GM23338 (cell line): ENCODE results near the gene ADORA1. TPM values are rescaled to one million over a fixed set of nuclear protein-coding genes. Genes with fewer than 3 reads are reported as not detected.

Experiments used
- ATAC-seq: fragments of 200-7000 bp; cut with Tn5 transposase; 3 replicates; pipeline ENCODE4 v1.9.1; 2020
- DNase-seq: peaks from one replicate; pipeline ENCODE4 v3.0.0-alpha.2; 2015; ENCODE audit warnings: low spot score
- H2AFZ ChIP-seq: fragments of 200-600 bp; sonication (generic); 2 replicates; pipeline ENCODE4 v1.8.0; 2016; ENCODE audit warnings: antibody characterized with exemption, mild to moderate bottlenecking, moderate library complexity
- H3F3A ChIP-seq: fragments of 200-600 bp; sonication (generic); replicated peaks from 2 replicates; pipeline ENCODE4 v1.8.0; 2017; ENCODE audit warnings: antibody characterized with exemption, mixed run types, low read depth
- H3K27ac ChIP-seq: fragments of 200-600 bp; sonication (generic); 2 replicates; pipeline ENCODE4 v1.6.1; 2016; ENCODE audit warnings: low read depth
- H3K27me3 ChIP-seq: fragments of 200-600 bp; sonication (generic); 2 replicates; pipeline ENCODE4 v1.8.0; 2016; ENCODE audit warnings: mild to moderate bottlenecking, mixed run types, moderate library complexity; ENCODE audit not compliant: insufficient read depth
- H3K36me3 ChIP-seq: fragments of 200-600 bp; sonication (generic); 2 replicates; pipeline ENCODE4 v1.8.0; 2016; ENCODE audit warnings: mild to moderate bottlenecking; ENCODE audit not compliant: insufficient read depth
- H3K4me1 ChIP-seq: fragments of 200-600 bp; sonication (generic); 2 replicates; pipeline ENCODE4 v1.8.0; 2016; ENCODE audit warnings: mild to moderate bottlenecking, moderate library complexity; ENCODE audit not compliant: insufficient read depth
- H3K4me2 ChIP-seq: fragments of 200-600 bp; sonication (generic); 2 replicates; pipeline ENCODE4 v1.7.1; 2017; ENCODE audit warnings: mixed run types
- H3K4me3 ChIP-seq: fragments of 200-600 bp; sonication (generic); 2 replicates; pipeline ENCODE4 v1.6.1; 2016; ENCODE audit warnings: mixed run types
- H3K79me2 ChIP-seq: fragments of 200-600 bp; sonication (generic); replicated peaks from 2 replicates; pipeline ENCODE4 v1.8.0; 2017; ENCODE audit warnings: mild to moderate bottlenecking; ENCODE audit not compliant: insufficient read depth
- H3K9me2 ChIP-seq: fragments of 200-600 bp; sonication (generic); 2 replicates; pipeline ENCODE4 v1.8.0; 2017; ENCODE audit not compliant: insufficient read depth
- H4K20me1 ChIP-seq: fragments of 200-600 bp; sonication (generic); replicated peaks from 2 replicates; pipeline ENCODE4 v1.8.0; 2017; ENCODE audit warnings: mild to moderate bottlenecking; ENCODE audit not compliant: insufficient read depth
- H3K27ac Mint-ChIP-seq: 2 replicates; pipeline ENCODE4 v1.8.0; 2020; ENCODE audit warnings: inconsistent platforms, mild to moderate bottlenecking, moderate library complexity, mixed read lengths
- H3K27me3 Mint-ChIP-seq: 3 replicates; pipeline ENCODE4 v1.8.0; 2022; ENCODE audit warnings: low read depth, mild to moderate bottlenecking, moderate library complexity, mixed read lengths, inconsistent platforms; ENCODE audit not compliant: insufficient read depth, poor library complexity
- H3K36me3 Mint-ChIP-seq: 3 replicates; pipeline ENCODE4 v1.8.0; 2021; ENCODE audit warnings: low read depth, mild to moderate bottlenecking, inconsistent platforms, moderate library complexity, mixed read lengths
- H3K4me1 Mint-ChIP-seq: 3 replicates; pipeline ENCODE4 v1.8.0; 2020; ENCODE audit warnings: mild to moderate bottlenecking, inconsistent platforms, mixed read lengths
- H3K4me3 Mint-ChIP-seq: 3 replicates; pipeline ENCODE4 v1.8.0; 2021; ENCODE audit warnings: moderate library complexity, mild to moderate bottlenecking, inconsistent platforms, mixed read lengths
- H3K9me3 Mint-ChIP-seq: 3 replicates; pipeline ENCODE4 v1.8.0; 2020; ENCODE audit warnings: moderate library complexity, mild to moderate bottlenecking, inconsistent platforms, mixed read lengths
- CREB1 ChIP-seq: fragments of 250-450 bp; sonication (Bioruptor Pico); IDR thresholded peaks from 2 replicates; pipeline ENCODE4 v1.5.0; 2020; ENCODE audit warnings: low read depth, mild to moderate bottlenecking, moderate library complexity
- CTCF ChIP-seq, 2 experiments: fragments of 200-600 bp in 1 of 2; sonication (generic) in 1 of 2; conservative IDR thresholded peaks; 2 replicates each; pipeline versions ENCODE4 v1.5.1 to v1.6.1; 2016 to 2017; ENCODE audit warnings: antibody characterized with exemption in 2 of 2, low read depth in 2 of 2, mild to moderate bottlenecking in 2 of 2, moderate library complexity in 1 of 2
- ETS1 ChIP-seq: IDR thresholded peaks from 2 replicates; pipeline ENCODE4 v1.6.1; 2016; ENCODE audit warnings: antibody characterized with exemption
- EZH2 ChIP-seq: fragments of 200-600 bp; sonication (generic); IDR thresholded peaks from one replicate; pipeline ENCODE4 v1.8.0; 2017; ENCODE audit warnings: antibody characterized with exemption, mild to moderate bottlenecking, low read depth; ENCODE audit not compliant: unreplicated experiment
- EZH2phosphoT487 ChIP-seq: fragments of 200-600 bp; sonication (generic); IDR thresholded peaks from one replicate; pipeline ENCODE4 v1.8.1; 2018; ENCODE audit warnings: antibody characterized with exemption; ENCODE audit not compliant: unreplicated experiment
- JUNB ChIP-seq: IDR thresholded peaks from one replicate; pipeline ENCODE4 v1.6.1; 2016; ENCODE audit warnings: antibody characterized with exemption; ENCODE audit not compliant: unreplicated experiment
- NANOG ChIP-seq: IDR thresholded peaks from 2 replicates; pipeline ENCODE4 v1.6.1; 2016; ENCODE audit warnings: antibody characterized with exemption, borderline replicate concordance
- POLR2AphosphoS5 ChIP-seq: IDR thresholded peaks from 2 replicates; pipeline ENCODE4 v1.6.1; 2016; ENCODE audit warnings: antibody characterized with exemption, low read depth
- STAT1 ChIP-seq: IDR thresholded peaks from one replicate; pipeline ENCODE4 v1.6.1; 2016; ENCODE audit warnings: antibody characterized with exemption; ENCODE audit not compliant: unreplicated experiment
- ZNF114 ChIP-seq: fragments of 250-450 bp; sonication (Bioruptor Pico); IDR thresholded peaks from 2 replicates; pipeline ENCODE4 v1.5.0; 2020; ENCODE audit warnings: mild to moderate bottlenecking, moderate library complexity
- ZNF331 ChIP-seq: fragments of 250-450 bp; sonication (Bioruptor Pico); IDR thresholded peaks from 2 replicates; pipeline ENCODE4 v1.5.0; 2020; ENCODE audit warnings: low read depth, mild to moderate bottlenecking, moderate library complexity
- ZNF462 ChIP-seq: fragments of 250-450 bp; sonication (Bioruptor Pico); IDR thresholded peaks from 2 replicates; pipeline ENCODE4 v1.5.0; 2020; ENCODE audit warnings: mild to moderate bottlenecking, moderate library complexity
- polyA plus RNA-seq: library from polyadenylated mRNA; unstranded; fragments of >200 nt; fragmentation: Nextera tagmentation; extraction: Ambion mirVana; gene quantifications from 2 replicates; pipeline ENCODE4 v1.2.1, GENCODE V29; 2016
- total RNA-seq: library from RNA; depleted of rRNA; stranded (reverse); fragments of >200 nt; shearing (Covaris generic); gene quantifications from 2 replicates; pipeline ENCODE4 v1.2.3, GENCODE V29; 2014

Gene ADORA1
- total and polyA plus RNA-seq, 2 experiments from 2014 or later = 0.63 to 1.8 TPM

DNA sequence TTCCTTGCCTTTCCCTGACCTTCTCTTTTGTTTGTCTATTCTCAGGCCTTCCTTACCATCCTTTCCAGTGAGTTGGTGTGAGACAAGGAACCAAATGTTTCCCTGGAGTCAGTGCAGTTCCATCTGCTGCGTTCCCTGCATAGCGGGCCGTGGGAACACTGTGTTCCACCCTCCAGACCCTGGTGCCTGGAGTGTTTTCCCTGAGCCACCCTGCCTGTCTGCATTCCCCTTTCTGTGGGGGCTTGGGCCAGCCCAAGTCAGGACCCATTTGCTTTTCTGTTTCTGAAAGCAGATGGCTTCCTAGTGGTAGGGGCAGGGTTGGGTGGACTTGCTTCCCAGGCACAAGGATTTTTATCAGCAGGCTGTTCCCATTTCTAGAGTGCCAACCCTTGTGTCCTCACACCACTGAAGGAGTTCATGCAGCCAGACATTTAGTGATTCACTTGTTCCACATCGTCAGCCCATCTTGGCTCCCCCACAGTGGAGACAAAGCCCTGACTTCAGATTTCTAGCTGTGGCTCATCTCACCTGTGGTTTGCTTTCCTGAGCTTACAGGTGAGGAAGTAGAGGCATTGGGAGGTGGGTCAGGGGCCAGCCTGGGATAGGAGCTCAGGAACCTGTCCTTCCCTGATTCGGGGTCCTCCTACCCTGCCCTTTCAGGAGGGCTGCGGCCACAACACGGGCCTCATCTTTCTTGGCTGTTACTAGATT lies 27.6 kb upstream of the ADORA1 start (continued):
- TF ChIP-seq ZNF462 (CRISPR knock-in tag) = no peak
- TF ChIP-seq NANOG = no peak
- TF ChIP-seq STAT1 = no peak
- no peak for TF ChIP-seq EZH2
- TF ChIP-seq JUNB = no peak

GRCh38 chr1:203100516-203100869 lies 27.0 kb upstream of the ADORA1 start:
- Mint-ChIP-seq H3K27me3 (peaks cover 2% of the 10 kb centered on the region), H3K4me3 (no peak overlapping the region), H3K36me3 (no peaks in the 10 kb centered on the region), H3K4me1 (no peaks in the 10 kb centered on the region), H3K27ac (no peak overlapping the region), H3K9me3 (peaks cover 11% of the 10 kb centered on the region)
- no peaks in the 10 kb centered on the region for H3K79me2 ChIP-seq
- no peaks in the 10 kb centered on the region for H3K27me3 ChIP-seq
- no peak overlapping the region for H3K4me3 ChIP-seq
- H3K9me2 ChIP-seq = peaks cover 3% of the 10 kb centered on the region; the same call in 1 of the 2 replicates
- DNase-seq (no peak), ATAC-seq (no peak)
- no peak overlapping the region for H3K27ac ChIP-seq
- no peak overlapping the region for H2AFZ ChIP-seq
- no peaks in the 10 kb centered on the region for H3K4me1 ChIP-seq
- H3K36me3 ChIP-seq = 0 out of 2 replicates have a peak, but pooled peaks cover 3% of the 10 kb centered on the region
- H3F3A ChIP-seq = no peaks in the 10 kb centered on the region
- H3K4me2 ChIP-seq = no peak overlapping the region
- H4K20me1 ChIP-seq = no peaks in the 10 kb centered on the region
- TF ChIP-seq POLR2AphosphoS5 (no peak), ETS1 (no peak), JUNB (no peak), CTCF (conservative IDR thresholded peaks at IDR 0.05; ENCODE audit: low read depth in 2 of 2) (no peak), EZH2phosphoT487 (no peak), ZNF331 (CRISPR knock-in tag) (no peak), ZNF114 (CRISPR knock-in tag) (no peak), STAT1 (no peak), CREB1 (CRISPR knock-in tag) (no peak), NANOG (no peak)
